SIG-M5 treated with dmso at 0.1 percent for 504 hours (cell line): ENCODE measurements around the gene CCDC90B.
"Not testable (repeated sequence)": the region's sequence is repeated elsewhere in the genome, so short reads cannot be mapped to it uniquely, and the experiment has no call there.

Source experiments
- DNase-seq: peaks from one replicate; lab custom pipeline; 2025; ENCODE audit not compliant: unreplicated experiment; lab: John Stamatoyannopoulos, UW

Gene CCDC90B, protein sequence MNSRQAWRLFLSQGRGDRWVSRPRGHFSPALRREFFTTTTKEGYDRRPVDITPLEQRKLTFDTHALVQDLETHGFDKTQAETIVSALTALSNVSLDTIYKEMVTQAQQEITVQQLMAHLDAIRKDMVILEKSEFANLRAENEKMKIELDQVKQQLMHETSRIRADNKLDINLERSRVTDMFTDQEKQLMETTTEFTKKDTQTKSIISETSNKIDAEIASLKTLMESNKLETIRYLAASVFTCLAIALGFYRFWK

DNA sequence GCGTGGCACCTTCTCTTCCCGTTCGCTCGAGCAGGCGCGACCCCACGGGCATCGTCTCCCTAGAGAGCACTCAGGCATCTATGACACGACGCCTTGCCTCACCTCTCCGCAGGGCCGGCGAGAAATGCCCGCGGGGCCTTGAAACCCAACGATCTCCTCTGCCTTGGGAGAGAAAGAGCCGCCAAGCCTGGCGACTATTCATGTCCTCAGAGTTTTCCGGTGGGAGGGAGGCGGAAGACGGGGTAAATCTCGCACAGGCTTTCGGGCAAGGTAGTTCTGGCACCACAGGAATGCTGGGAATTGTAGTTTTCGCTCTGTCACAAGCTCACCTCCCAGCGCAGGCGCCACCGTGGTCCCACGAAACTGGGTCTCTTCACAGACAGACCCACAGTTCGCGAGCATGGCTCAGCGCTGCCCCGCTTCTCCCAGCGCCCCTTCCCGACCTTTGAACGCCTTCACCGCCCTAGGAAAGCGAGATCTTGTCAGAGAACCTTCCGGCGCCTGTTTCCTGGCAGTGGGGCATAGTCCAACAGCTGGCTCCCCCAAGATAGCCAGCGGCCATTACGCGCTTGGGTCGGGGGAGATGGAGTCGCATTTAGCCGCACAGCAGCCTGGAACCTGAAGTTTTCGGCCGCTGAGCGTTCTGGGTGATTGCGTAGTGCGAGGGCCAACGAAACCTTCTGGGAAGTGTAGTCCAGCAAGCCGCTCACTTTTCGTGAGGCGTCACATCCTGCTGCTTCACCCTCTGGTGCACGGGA is at the start of gene CCDC90B:
TSS of gene CCDC90B (minus strand) at position 597 of the 758 bp plus-strand sequence. CDS start at position 202, 395 bp downstream.
- peak; percentile 97 for DNase-seq

- DNase-seq: no peak
Measured at GRCh38 chr11:83335446-83336070, 49.4 kb upstream of the CCDC90B start.

DNA sequence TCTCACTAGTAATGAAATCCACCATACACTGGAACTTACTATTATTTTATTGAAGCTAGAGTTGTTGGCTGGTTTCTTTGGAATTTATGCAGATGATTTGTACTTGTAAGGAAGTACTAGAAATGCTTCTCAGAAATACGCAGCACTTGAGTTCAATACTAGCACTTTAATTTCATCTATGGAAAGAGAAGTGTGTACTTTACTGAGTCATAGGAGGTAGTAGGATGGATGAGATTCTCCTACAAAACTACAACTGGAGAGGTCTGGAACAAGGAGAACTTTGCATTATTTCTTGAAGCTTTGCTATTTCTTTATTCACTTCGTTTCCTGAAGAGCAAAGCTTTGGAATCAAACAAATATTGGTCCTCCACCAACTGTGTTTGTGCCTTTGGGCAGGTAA is 44.1 kb upstream of the CCDC90B start:
- DNase-seq: no peak

GRCh38 chr11:83326326-83326725 is 40.2 kb upstream of the CCDC90B start:
- no peak for DNase-seq

- no peak for DNase-seq
Measured at GRCh38 chr11:83319346-83319745, 33.2 kb upstream of the CCDC90B start.

GRCh38 chr11:83318931-83319330 is 32.8 kb upstream of the CCDC90B start:
- DNase-seq: no peak

GRCh38 chr11:83317757-83318690 is 31.9 kb upstream of the CCDC90B start:
- no peak for DNase-seq

GRCh38 chr11:83316897-83317268 is 30.7 kb upstream of the CCDC90B start:
- DNase-seq: not testable (repeated sequence)

- DNase-seq: not testable (repeated sequence)
Measured at GRCh38 chr11:83316143-83316896, 30.2 kb upstream of the CCDC90B start.

DNA sequence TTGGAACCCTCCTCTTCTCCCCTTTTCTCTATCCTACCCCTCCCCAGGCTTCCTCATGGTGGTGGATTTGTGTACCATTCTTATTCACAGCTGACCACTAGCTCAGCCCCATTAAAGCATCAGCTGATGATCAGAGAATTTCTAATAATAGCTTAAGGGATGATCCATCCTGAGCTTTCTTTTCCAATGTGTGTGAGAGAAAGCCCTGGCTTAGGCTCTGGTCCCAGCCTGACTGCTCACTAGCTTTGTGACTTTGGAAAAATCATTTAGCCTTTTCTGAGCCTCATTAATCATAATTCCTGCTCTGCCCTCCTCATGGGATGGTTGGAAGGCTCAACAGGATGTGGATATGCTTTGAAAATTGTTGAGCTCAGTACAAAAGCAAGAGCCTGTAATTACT is 26.3 kb upstream of the CCDC90B start:
- DNase-seq: no peak

DNA sequence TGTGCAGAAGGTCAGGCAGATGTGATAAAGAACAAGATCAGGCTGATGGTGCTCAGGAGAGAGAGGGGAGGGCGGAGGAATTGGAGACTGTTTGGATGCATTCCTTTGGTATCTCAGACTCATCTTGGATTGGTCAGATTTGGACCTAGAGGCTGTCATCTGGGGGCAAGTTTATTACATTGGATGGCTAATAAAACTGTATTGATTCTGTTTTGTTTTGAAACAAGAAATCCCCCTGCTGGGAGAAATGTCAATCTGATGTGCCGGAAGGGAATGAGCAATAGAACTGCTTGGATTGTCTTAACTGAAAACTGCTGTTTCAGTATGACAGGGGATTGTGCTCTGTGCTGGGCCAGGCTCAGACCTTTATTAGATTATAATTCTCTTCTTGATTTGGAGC is 25.5 kb upstream of the CCDC90B start:
- no peak for DNase-seq

DNA sequence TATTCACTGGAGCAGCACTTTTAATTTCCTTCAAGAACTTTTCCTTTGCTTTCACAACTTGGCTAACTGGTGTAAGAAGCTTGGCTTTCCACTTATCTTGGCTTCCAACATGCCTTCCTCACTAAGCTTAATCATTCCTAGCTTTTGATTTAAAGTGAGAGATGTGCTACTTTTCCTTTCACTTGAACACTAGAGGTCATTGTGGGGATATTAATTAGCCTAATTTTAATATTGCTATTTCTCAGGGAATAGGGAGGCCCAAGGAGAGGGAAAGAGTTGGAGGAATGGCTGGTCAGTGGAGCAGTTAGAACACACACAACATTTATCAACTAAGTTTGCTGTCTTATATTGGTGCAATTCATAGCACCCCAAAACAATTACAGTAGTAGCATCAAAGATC is 24.6 kb upstream of the CCDC90B start:
- no peak for DNase-seq

GRCh38 chr11:83308536-83308935 is 22.4 kb upstream of the CCDC90B start:
- DNase-seq: not testable (repeated sequence)

DNA sequence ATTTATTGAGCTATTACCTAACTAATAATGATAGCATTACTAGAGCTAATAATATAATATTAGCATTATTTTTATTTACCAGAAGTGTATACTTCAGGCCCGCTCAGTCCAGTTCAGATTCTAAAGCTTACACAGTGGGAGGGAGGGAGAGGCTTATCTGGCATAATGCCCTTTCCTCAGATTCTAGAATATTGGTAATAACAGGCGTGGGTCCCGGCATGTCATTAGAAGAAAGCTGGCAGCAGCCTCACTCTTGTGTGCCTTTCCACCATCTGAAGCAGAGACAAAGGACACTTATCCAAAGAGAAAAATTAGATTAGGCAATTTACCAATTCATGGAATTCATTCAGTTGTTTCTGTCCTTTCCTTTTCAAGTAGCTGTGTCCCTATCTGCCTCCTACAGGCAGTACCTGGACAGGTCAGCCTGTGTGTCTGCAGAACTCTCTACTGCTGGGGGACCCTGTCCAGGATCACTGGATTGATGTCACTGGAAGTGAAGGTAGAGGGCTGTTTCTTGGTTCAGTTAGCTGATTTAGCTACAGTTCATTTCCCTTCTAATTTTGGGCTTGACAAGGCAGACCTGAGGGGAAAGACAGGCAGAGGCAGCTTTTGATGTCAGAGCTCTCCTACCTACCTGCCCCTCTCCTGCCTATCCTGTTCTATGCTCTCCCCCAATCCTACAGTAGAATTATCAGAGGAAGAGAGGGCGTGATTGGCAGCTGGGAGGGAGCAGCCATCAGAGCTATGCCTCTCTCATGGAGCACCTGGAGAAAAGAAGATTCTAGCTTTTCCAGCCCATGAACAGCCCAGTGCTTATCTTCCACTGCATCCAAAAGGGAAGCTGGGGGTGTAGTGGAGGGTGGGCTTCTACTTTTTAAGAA is 20.3 kb upstream of the CCDC90B start:
- no peak for DNase-seq

GRCh38 chr11:83303316-83303715 is 17.1 kb upstream of the CCDC90B start:
- DNase-seq: no peak

GRCh38 chr11:83302151-83302550 is 16.0 kb upstream of the CCDC90B start:
- DNase-seq: no peak

DNA sequence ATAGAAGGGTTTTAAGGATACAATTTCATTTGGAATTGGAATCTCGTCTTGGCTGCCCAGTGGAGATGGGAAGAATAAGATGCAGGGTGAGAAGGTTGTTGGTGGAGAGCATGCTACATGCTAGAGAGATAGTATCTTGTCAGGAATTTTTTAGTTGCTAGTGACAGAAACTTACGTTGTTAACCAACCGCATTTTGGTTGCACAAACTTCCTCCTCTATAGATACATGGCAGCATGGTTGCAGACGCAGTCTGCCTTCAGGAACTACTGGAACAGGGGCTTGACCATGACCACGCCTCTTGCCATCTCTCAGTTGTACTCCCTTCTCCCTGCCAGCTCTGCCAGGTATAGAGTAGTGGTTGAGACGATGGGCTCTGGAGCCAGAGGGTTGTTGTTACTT is 13.5 kb upstream of the CCDC90B start:
- DNase-seq: no peak

GRCh38 chr11:83294208-83294607 is 8.0 kb upstream of the CCDC90B start:
- DNase-seq: no peak

DNA sequence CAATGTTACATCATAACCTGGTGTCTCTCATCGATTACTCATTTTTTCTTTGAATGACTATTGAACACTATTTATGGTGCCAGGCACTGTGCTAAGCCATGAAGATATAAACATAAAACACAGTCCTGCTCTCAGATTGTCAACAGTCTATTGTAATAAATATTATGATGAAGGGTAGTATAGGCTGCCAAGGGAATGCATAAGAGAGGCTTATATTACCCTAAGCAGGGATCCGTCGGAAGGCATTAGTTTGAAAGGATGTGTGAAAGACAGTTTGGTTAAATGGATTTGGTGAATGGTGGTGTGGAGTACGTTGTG is 7.2 kb upstream of the CCDC90B start:
- no peak for DNase-seq
